Stimulated activated effector memory CD8-positive, alpha-beta T cell treated with anti-CD3 and anti-CD28 coated beads, Interleukin-12 subunit alpha, Interleukin-12 subunit beta, amount 100 ng/mL, for 72 hours (primary cell): ENCODE data around the gene GNB1.
"Not testable (repeated sequence)": the region's sequence is repeated elsewhere in the genome, so short reads cannot be mapped to it uniquely, and the experiment has no call there.

Experiments used
- ATAC-seq: fragments of 150-1000 bp; cut with Tn5 transposase; 2 replicates; pipeline ENCODE4 v1.10.0; 2021
- DNase-seq, 2 donors: peaks; one replicate each; pipeline ENCODE4 v3.0.0; 2021 to 2022; ENCODE audit warnings: low spot score in 2 of 2
- H3K27ac Mint-ChIP-seq: one replicate; pipeline ENCODE4 v1.8.0; 2022; ENCODE audit warnings: mild to moderate bottlenecking, mixed read lengths
- H3K36me3 Mint-ChIP-seq: one replicate; pipeline ENCODE4 v1.8.0; 2022; ENCODE audit warnings: mild to moderate bottlenecking, mixed read lengths
- H3K4me1 Mint-ChIP-seq: one replicate; pipeline ENCODE4 v1.8.0; 2022; ENCODE audit warnings: mixed read lengths
- H3K4me3 Mint-ChIP-seq: one replicate; pipeline ENCODE4 v1.8.0; 2022; ENCODE audit warnings: mild to moderate bottlenecking, mixed read lengths
- H3K9me3 Mint-ChIP-seq: one replicate; pipeline ENCODE4 v1.8.0; 2022; ENCODE audit warnings: mixed read lengths

GNB1 gene

GRCh38 chr1:1889847-1890505 lies 911 bp downstream of the GNB1 start:
- peak overlapping the region; percentile 70 for H3K27ac Mint-ChIP-seq
- ATAC-seq (peak; percentile 59), DNase-seq (peak in 1 of 2 donors; percentile 75)
- H3K36me3 Mint-ChIP-seq: peaks cover 53% of the 10 kb centered on the region
- H3K4me1 Mint-ChIP-seq: peaks cover 51% of the 10 kb centered on the region
- no peaks in the 10 kb centered on the region for H3K9me3 Mint-ChIP-seq
- peak overlapping the region; percentile 74 for H3K4me3 Mint-ChIP-seq

GRCh38 chr1:1889090-1889750 lies 1.7 kb downstream of the GNB1 start:
- Mint-ChIP-seq H3K36me3 (peaks cover 60% of the 10 kb centered on the region), H3K4me3 (peak overlapping the region; percentile 74), H3K4me1 (peaks cover 44% of the 10 kb centered on the region), H3K9me3 (no peaks in the 10 kb centered on the region), H3K27ac (peak overlapping the region; percentile 70)
- DNase-seq (no peak), ATAC-seq (no peak)

GRCh38 chr1:1883890-1884289 lies 7.0 kb downstream of the GNB1 start:
- H3K4me3 Mint-ChIP-seq: peak overlapping the region; percentile 18
- DNase-seq, ATAC-seq, H3K9me3 Mint-ChIP-seq, H3K27ac Mint-ChIP-seq: not testable (repeated sequence)
- H3K36me3 Mint-ChIP-seq: peaks cover 87% of the 10 kb centered on the region
- H3K4me1 Mint-ChIP-seq: peaks cover 52% of the 10 kb centered on the region

DNA sequence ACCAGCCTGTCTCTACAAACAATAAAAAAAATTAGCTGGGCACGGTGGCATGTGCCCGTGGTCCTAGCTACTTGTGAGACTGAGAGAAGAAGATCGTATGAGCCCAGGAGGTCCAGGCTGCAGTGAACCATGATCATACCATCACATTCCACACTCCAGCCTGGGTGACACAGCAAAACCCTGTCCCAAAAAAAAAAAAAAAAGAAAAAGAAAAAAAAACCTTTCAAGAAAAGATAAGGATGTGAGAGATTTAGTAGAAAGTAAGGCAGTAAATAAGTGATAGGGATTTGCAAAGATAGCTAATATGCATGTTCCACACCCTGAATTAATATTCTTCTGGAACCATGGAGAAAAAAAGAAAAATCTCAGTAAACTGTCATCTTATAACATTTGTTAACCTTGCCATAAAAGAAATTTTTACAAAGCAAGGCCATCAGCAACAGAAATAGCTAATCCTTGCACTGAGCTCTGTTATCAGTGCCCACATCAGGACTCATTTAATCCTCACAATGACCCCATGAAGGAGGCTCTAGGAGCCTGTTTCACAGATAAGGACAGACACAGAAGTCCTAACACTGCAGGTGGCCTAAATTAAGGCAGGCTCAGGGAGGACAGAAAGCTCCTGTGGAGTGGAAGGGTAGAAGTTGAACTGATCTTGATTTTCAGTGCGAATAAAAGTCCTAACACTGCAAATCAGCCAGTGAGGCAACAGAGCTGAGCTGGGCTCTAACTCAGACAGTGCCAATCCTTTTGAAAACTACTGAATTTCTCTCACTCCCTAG lies 7.6 kb downstream of the GNB1 start:
- peak overlapping the region; percentile 18 for H3K4me3 Mint-ChIP-seq
- H3K36me3 Mint-ChIP-seq: peaks cover 87% of the 10 kb centered on the region
- H3K9me3 Mint-ChIP-seq: no peaks in the 10 kb centered on the region
- ATAC-seq: no peak
- H3K4me1 Mint-ChIP-seq: peaks cover 52% of the 10 kb centered on the region
- peak overlapping the region; percentile 24 for H3K27ac Mint-ChIP-seq
- DNase-seq: no peak

- Mint-ChIP-seq H3K36me3 (peaks cover 89% of the 10 kb centered on the region), H3K9me3 (no peaks in the 10 kb centered on the region), H3K27ac (peak overlapping the region; percentile 88), H3K4me3 (peak overlapping the region; percentile 28), H3K4me1 (peaks cover 58% of the 10 kb centered on the region)
- no peak for DNase-seq
- no peak for ATAC-seq
Observed at GRCh38 chr1:1881727-1882126, 9.2 kb downstream of the GNB1 start.

GRCh38 chr1:1880617-1881312 lies 10.1 kb downstream of the GNB1 start:
- H3K36me3 Mint-ChIP-seq: peaks cover 89% of the 10 kb centered on the region
- DNase-seq: no peak
- peaks cover 61% of the 10 kb centered on the region for H3K4me1 Mint-ChIP-seq
- no peak for ATAC-seq
- no peaks in the 10 kb centered on the region for H3K9me3 Mint-ChIP-seq
- H3K27ac Mint-ChIP-seq: peak overlapping the region; percentile 88
- peak overlapping the region; percentile 28 for H3K4me3 Mint-ChIP-seq

DNA sequence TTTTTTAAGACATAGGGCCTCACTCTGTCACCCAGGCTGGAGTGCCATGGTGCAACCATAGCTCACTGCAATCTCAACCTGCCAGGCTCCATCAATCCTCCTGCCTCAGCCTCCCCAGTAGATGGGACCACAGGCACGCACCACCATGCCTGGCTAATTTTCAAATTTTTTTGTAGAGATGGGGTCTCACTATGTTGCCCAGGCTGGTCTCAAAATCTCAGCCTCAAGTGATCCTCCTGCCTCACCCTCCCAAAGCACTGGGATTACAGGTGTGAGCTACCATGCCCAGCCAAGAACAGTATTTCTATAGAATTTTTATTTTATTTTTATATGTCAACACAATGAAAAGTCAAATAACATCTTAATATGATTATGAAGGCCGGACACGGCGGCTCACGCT lies 10.9 kb downstream of the GNB1 start:
- H3K36me3 Mint-ChIP-seq: peaks cover 90% of the 10 kb centered on the region
- H3K9me3 Mint-ChIP-seq: no peaks in the 10 kb centered on the region
- H3K4me3 Mint-ChIP-seq: no peak overlapping the region
- DNase-seq: no peak
- no peak for ATAC-seq
- peaks cover 69% of the 10 kb centered on the region for H3K4me1 Mint-ChIP-seq
- H3K27ac Mint-ChIP-seq: peak overlapping the region; percentile 88

- Mint-ChIP-seq H3K4me3 (no peak overlapping the region), H3K9me3 (no peaks in the 10 kb centered on the region), H3K27ac (peak overlapping the region; percentile 32), H3K36me3 (peaks cover 86% of the 10 kb centered on the region), H3K4me1 (peaks cover 77% of the 10 kb centered on the region)
- no peak for DNase-seq
- ATAC-seq: no peak
Observed at GRCh38 chr1:1877865-1878436, 12.9 kb downstream of the GNB1 start.

DNA sequence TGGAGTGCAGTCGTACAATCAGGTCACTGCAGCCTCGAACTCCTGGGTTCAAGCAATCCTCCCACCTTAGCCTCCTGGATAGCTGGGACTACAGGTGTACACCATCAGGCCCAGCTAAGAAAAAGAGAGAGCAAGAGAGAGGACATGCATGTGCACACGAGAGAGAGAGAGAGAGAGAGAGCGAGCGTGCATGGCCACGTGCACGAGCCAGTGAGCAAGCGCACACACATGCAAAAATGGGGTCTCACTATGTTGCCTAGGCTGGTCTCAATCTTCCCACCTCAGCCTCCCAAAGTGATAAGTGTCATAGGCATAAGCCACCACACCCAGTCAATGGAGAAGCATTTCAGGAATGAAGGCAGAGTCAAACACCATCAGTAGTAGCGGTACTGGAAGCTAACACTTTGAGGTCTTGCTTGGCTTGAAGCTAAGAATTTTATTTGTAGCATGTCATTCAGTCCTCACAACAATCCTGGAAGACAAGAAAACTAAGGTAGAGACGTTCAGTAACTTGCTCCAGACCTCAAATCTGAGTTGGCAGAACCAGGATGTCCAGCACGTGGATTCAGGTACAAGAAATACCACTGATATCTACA lies 14.5 kb downstream of the GNB1 start:
- H3K9me3 Mint-ChIP-seq: no peaks in the 10 kb centered on the region
- H3K4me1 Mint-ChIP-seq: peaks cover 81% of the 10 kb centered on the region
- ATAC-seq: peak; percentile 12
- H3K27ac Mint-ChIP-seq: peak overlapping the region; percentile 88
- H3K4me3 Mint-ChIP-seq: peak overlapping the region; percentile 68
- no peak for DNase-seq
- H3K36me3 Mint-ChIP-seq: peaks cover 86% of the 10 kb centered on the region

DNA sequence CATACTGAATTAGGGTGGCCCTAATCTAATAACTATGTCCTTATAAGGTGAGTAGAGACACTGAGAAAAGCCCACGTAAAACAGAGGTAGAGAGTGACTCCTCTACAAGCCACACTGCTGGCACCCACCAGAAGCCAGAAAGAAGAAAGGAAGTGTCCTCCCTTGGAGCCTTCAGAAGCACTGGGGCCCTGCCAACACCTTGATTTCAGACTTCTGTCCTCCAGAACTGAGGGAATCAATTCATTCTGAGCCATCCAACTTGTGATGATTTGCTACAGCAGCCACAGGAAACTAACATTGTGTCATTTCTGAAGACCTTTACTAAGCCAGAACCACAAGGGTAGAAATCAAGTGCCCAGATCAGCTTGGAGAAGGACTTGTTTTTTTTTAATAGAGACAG lies 15.0 kb downstream of the GNB1 start:
- no peaks in the 10 kb centered on the region for H3K9me3 Mint-ChIP-seq
- H3K36me3 Mint-ChIP-seq: peaks cover 84% of the 10 kb centered on the region

DNA sequence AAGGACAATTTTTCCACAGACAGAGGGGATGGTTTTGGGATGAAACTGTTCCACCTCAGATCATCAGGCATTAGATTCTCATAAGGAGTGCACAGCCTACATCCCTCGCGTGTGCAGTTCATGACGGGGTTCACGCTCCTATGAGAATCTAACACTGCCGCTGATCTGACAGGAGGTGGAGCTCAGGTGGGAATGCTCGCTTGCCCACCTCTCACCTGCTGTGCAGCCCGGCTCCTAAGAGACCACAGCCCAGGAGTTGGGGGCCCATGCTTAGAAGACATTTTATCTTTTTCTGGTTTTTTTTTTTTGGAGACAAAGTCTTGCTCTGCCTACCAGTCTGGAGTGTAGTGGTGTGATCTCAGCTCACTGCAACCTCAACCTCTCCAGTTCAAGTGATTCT lies 16.0 kb downstream of the GNB1 start:
- DNase-seq (no peak), ATAC-seq (no peak)
- Mint-ChIP-seq H3K4me1 (peaks cover 80% of the 10 kb centered on the region), H3K36me3 (peaks cover 84% of the 10 kb centered on the region), H3K9me3 (no peaks in the 10 kb centered on the region), H3K4me3 (no peak overlapping the region), H3K27ac (no peak overlapping the region)

More for the DNA sequence above, 15.0 kb downstream of the GNB1 start:
- Mint-ChIP-seq H3K27ac (peak overlapping the region; percentile 88), H3K4me1 (peaks cover 81% of the 10 kb centered on the region), H3K4me3 (peak overlapping the region; percentile 68)
- DNase-seq: peak in 1 of 2 donors; percentile 73
- ATAC-seq: peak; percentile 95

- Mint-ChIP-seq H3K27ac (peak overlapping the region; percentile 27), H3K4me1 (peaks cover 75% of the 10 kb centered on the region), H3K9me3 (no peaks in the 10 kb centered on the region), H3K36me3 (peaks cover 76% of the 10 kb centered on the region), H3K4me3 (no peak overlapping the region)
- DNase-seq: no peak
- ATAC-seq: no peak
Observed at GRCh38 chr1:1873186-1873585, 17.7 kb downstream of the GNB1 start.

GRCh38 chr1:1872329-1872994 lies 18.4 kb downstream of the GNB1 start:
- H3K4me3 Mint-ChIP-seq: no peak overlapping the region
- ATAC-seq: no peak
- DNase-seq: no peak
- H3K9me3 Mint-ChIP-seq: no peaks in the 10 kb centered on the region
- H3K36me3 Mint-ChIP-seq: peaks cover 69% of the 10 kb centered on the region
- peaks cover 74% of the 10 kb centered on the region for H3K4me1 Mint-ChIP-seq
- peak overlapping the region; percentile 27 for H3K27ac Mint-ChIP-seq

- peak overlapping the region; percentile 64 for H3K27ac Mint-ChIP-seq
Observed at GRCh38 chr1:1869469-1869868, 21.4 kb downstream of the GNB1 start.

More at GRCh38 chr1:1869469-1869868, 21.4 kb downstream of the GNB1 start:
- Mint-ChIP-seq H3K4me1 (peaks cover 64% of the 10 kb centered on the region), H3K36me3 (peaks cover 65% of the 10 kb centered on the region), H3K9me3 (no peaks in the 10 kb centered on the region), H3K4me3 (no peak overlapping the region)
- no peak for DNase-seq
- no peak for ATAC-seq
